ENCODE measurements around the gene RBM5.
A peak's percentile ranks its signal among the peaks of the same experiment; 100 is the strongest.

Gene RBM5

DNA sequence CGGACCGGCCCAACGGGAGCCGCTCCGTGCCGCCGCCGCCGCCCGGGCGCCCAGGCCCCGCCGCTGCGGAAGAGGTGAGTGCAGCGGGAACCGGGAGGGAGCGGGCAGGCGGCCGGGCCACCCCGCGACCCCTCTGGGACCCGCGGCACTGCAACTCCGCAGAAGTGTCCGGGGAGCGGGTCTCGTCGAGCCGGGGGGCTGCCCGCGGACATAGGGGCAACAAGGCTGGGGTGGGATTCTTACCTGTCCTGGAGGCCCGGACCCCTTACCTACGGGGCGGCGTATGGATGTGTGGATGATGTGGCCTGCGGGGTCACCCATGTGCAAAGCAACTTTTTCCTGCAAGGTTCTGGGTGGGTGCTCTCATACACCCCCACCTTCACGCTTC, 66.8 kb downstream of the RBM5 start:
- TF ChIP-seq POLR2A (IDR thresholded peaks at IDR 0.05; ENCODE audit: low read depth, low read length): no peak
- DNase-seq (ENCODE audit: insufficient read length, low spot score) (no peak), FAIRE-seq (no peak)

DNA sequence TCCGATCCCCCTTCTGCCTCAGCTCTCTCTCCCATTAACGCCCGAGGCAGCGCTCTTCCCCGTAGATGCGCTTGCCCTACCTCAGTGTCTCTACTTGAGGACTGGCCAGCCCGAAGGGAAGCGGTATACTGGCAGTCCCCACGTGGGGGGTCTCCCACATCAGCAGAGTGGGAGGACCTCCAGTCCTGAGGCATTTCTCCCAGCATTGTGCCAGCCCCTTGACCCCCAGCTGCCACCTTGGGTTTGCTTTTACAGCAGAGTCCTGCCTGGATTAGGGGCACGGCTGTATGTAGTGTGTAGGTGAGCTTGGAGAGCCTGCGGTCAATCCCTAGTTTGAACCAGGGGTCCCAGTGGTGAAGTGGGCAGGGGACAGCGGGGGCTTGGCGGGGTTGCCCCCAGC, 67.2 kb downstream of the RBM5 start:
- DNase-seq (ENCODE audit: insufficient read length, low spot score) (no peak), FAIRE-seq (no peak)
- no peak for TF ChIP-seq POLR2A (IDR thresholded peaks at IDR 0.05; ENCODE audit: low read depth, low read length)

GRCh38 chr3:50156549-50157493, 68.1 kb downstream of the RBM5 start:
- no peak for DNase-seq (ENCODE audit: insufficient read length, low spot score)
- no peak for FAIRE-seq
- TF ChIP-seq POLR2A (IDR thresholded peaks at IDR 0.05; ENCODE audit: low read depth, low read length): no peak

DNA sequence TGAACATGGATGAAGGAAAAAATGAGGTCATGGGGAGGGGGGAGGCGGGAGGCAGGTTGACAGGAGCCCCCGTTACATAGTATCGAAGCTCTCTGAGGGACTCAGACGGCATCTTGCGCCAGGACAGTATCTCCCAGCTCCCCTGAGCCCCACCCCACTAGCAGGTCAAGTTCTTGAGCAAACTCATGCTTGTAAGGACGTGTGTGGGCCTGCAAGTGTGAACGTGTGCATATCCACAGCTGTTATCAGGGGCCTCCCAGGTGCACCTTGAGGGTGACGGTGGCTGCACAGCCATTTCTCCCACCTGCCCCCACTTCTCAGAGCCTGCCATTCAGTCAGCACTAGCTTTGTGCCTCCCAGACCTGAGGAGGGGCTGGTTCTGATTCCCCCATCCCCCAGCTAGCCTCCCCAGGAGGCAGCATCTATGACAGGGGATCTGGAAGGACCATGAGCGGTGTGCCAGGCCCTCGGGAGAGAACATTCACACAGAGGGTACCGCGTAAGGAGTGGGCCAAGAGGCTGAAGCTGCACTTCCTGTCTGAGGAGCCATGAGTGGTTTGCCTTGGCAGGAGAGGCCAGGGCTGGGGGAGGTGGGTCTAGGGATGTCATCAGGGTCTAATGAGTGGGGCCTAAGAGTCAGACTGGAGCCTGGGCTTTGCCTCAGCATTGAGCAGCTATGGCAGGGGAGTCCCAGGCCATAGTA, 69.3 kb downstream of the RBM5 start:
- FAIRE-seq (no peak), DNase-seq (ENCODE audit: insufficient read length, low spot score) (no peak)

GRCh38 chr3:50158530-50159146, 69.9 kb downstream of the RBM5 start:
- FAIRE-seq: no peak

More for the DNA sequence above, 69.3 kb downstream of the RBM5 start:
- no peak for TF ChIP-seq POLR2A (IDR thresholded peaks at IDR 0.05; ENCODE audit: low read depth, low read length)

DNA sequence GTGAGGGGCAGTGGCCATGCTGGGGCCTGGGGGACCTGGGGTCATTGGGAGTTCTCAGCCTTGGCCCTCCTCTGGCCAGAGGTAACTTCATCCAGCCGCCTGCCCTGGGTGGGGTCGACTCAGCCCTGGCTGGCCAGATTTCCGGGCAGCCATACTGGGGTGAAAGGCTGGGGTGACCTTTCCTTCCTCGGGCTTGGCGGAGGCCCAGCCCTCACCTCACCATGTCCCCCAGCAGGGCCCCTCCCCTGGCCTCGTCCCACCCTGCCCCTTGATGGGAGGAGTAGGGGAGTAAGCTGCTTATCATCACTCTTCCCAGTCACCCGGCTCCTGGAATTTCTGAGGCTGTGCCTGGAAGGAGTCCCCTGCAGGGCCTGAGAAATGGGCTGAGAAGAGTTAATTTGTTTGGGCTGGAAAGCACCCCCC, 71.9 kb downstream of the RBM5 start:
- DNase-seq (ENCODE audit: insufficient read length, low spot score) (no peak), FAIRE-seq (no peak)
- no peak for TF ChIP-seq POLR2A (IDR thresholded peaks at IDR 0.05; ENCODE audit: low read depth, low read length)

More at GRCh38 chr3:50158530-50159146, 69.9 kb downstream of the RBM5 start:
- TF ChIP-seq POLR2A (IDR thresholded peaks at IDR 0.05; ENCODE audit: low read depth, low read length): no peak
- DNase-seq (ENCODE audit: insufficient read length, low spot score): no peak

- DNase-seq (ENCODE audit: insufficient read length, low spot score) (no peak), FAIRE-seq (no peak)
- TF ChIP-seq POLR2A (IDR thresholded peaks at IDR 0.05; ENCODE audit: low read depth, low read length): no peak
Observed at GRCh38 chr3:50161320-50161719, 72.6 kb downstream of the RBM5 start.

DNA sequence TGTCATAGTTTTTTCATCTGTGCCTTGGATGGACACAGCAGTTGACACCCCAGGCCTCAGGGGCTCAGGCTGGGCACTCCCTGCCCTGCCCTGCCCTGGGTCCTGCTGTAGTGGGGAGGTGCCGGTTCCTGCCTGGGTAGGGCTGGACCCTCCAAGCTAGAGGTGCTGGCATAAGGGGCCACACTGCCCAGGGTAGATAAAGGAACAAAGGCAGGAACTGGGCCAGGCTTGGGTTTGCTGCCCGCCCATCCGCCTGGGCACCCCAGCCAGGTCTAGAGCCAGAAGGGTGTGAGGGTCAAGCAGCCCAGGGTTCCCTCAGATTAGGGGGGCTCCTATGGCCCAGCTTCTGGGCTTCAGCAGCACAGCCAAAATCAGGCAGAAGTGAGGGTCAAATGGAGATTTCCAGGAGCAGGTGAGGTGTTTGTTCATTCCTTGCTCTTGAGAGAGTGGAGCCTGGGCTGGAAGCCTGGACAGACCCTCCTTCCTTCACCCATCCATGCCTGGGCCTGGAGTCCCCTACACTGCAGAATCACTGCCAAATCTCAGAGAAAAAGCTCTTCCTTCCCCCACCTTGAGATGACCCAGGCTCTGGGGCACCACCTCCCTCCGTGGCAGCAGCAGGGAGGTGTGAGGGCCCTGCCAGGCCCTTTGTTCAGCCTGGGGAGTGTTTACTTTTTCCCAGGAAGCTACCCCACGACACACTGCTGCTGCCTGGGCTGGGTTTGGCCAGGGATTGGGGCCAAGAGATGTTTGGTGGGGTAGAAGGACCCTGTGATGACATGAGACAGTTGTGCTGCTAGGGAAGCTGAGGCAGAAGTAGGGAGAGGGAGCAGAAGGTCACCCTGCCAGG, 73.5 kb downstream of the RBM5 start:
- no peak for TF ChIP-seq POLR2A (IDR thresholded peaks at IDR 0.05; ENCODE audit: low read depth, low read length)
- FAIRE-seq: no peak
- DNase-seq (ENCODE audit: insufficient read length, low spot score): no peak

DNA sequence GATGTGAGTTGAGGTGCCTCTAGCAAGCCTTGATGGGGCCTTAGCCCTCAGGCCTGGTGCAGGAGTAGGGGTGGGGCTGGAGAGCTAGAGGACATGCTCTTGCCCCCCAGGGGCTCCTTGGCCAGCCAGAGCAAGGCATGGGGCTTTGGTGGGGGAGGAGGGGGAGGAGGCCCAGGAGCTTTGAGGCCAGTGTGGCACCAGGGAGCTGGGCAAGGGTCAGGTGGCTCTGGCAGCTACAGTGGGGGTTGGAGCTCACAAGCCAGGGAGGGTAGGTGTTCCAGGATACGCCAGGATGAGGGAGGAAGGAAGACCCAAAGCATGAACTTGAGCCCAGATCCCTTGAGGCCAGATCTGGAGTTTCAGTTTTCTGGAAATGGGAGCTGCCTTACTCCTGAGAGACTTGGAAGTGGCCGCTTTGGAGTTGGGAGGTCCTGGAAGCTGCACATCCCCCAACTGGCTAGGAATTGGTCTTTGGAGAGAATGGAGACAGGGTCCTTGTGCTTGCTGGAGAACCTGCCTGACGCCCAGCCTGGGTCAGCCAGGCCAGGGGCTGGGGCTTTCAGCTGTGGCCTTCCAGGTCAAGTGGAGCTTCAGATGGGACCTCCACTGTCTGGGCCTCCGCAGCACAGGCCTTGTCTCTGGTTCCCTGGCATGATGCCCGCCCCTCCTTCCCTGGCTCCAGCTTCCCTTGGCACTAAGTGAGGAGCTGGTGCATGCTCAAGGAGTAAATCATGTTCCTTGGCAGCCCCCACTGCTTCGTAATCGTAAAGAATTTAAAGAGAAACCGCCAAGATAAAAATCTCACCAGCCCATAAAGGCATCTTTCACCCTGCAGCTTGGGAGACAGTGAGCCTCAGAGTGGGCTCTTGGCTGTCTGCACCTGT, 75.1 kb downstream of the RBM5 start:
- TF ChIP-seq POLR2A (IDR thresholded peaks at IDR 0.05; ENCODE audit: low read depth, low read length): no peak
- FAIRE-seq: peak; percentile 75

GRCh38 chr3:50164481-50164880, 75.8 kb downstream of the RBM5 start:
- no peak; the same call in 1 of the 2 replicates for TF ChIP-seq POLR2A (IDR thresholded peaks at IDR 0.05; ENCODE audit: low read depth, low read length)
- no peak for FAIRE-seq
- no peak for DNase-seq (ENCODE audit: insufficient read length, low spot score)

More for the DNA sequence above, 75.1 kb downstream of the RBM5 start:
- DNase-seq (ENCODE audit: insufficient read length, low spot score): peak; percentile 95

- no peak for TF ChIP-seq POLR2A (IDR thresholded peaks at IDR 0.05; ENCODE audit: low read depth, low read length)
- no peak for FAIRE-seq
- DNase-seq (ENCODE audit: insufficient read length, low spot score): no peak
Observed at GRCh38 chr3:50164984-50165909, 76.5 kb downstream of the RBM5 start.
